OCI-LY3 (cell line): ENCODE measurements around the gene JMJD7.

Source experiments
- EZH2phosphoT487 ChIP-seq: fragments of 200-600 bp; shearing (Covaris generic); IDR thresholded peaks from 2 replicates; pipeline ENCODE4 v1.6.1; 2018; ENCODE audit warnings: antibody characterized with exemption, mixed run types, low read depth
- TF ChIP-seq, protein P1 (sequence below): fragments of 200-600, 300-600 bp; sonication (generic); IDR thresholded peaks from 2 replicates; pipeline ENCODE4 v1.5.1; 2014; ENCODE audit warnings: antibody characterized with exemption, low read length, low read depth

DNA sequence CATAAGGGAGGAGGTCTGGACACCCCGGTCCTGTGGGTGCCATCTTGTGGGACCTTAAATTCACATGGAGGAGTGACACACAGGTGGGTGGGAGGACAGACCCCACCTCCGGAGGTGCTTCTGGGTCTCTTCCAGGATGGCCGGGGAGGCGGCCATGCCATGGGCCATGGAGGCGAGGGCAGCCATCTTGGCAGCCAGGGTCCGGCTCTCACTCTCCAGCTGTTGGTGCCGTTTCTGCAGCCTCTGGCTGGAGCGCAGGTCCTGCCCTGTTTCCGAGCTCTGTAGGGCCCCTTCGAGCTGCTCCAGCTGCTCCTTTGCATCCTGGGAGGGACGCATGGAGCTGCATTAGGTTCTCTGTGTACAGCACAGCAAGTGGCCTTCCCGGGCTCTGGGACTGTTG lies 46.8 kb downstream of the JMJD7 start:
- TF ChIP-seq, protein P1, sequence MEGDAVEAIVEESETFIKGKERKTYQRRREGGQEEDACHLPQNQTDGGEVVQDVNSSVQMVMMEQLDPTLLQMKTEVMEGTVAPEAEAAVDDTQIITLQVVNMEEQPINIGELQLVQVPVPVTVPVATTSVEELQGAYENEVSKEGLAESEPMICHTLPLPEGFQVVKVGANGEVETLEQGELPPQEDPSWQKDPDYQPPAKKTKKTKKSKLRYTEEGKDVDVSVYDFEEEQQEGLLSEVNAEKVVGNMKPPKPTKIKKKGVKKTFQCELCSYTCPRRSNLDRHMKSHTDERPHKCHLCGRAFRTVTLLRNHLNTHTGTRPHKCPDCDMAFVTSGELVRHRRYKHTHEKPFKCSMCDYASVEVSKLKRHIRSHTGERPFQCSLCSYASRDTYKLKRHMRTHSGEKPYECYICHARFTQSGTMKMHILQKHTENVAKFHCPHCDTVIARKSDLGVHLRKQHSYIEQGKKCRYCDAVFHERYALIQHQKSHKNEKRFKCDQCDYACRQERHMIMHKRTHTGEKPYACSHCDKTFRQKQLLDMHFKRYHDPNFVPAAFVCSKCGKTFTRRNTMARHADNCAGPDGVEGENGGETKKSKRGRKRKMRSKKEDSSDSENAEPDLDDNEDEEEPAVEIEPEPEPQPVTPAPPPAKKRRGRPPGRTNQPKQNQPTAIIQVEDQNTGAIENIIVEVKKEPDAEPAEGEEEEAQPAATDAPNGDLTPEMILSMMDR = no peak
- TF ChIP-seq EZH2phosphoT487 = no peak
